ENCODE results near the gene GRK1.

The GRK1 gene

DNA sequence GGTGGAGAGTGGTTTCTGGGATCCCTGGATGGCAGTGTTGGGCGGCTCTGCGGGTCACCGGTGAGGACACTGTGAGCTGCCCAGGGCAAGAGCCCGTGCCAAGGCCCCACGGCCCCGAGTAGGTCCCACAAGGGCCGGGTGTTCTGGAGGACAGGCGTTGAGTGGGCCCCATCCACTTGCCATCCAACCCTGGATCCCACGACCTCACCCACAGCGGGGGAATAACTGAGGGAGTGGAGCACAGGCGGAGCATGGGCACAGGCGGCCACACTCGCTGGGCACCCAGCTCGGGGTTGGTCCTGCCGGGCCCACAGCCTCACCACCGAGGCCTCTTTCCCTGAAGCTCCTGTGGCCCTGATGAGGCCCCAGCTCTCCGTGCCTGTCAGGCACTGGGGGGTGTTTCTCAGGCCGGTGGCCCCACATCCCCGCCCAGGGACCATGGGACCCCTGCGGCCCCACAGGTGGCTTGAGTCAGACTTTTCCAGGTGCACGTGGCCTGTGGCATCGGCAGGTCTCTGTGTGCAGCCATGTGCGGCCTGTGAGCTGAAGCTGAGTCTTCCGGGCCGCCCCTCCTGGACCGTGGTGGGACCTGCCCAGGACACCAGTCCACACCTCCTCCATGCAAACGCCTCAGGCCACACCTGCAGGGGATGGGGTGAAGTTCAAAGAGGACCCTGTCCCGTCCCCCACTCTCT is 108.6 kb downstream of the GRK1 start:
- no peak for DNase-seq (ENCODE audit: low read depth in 1 of 2, low spot score in 1 of 2)

DNA sequence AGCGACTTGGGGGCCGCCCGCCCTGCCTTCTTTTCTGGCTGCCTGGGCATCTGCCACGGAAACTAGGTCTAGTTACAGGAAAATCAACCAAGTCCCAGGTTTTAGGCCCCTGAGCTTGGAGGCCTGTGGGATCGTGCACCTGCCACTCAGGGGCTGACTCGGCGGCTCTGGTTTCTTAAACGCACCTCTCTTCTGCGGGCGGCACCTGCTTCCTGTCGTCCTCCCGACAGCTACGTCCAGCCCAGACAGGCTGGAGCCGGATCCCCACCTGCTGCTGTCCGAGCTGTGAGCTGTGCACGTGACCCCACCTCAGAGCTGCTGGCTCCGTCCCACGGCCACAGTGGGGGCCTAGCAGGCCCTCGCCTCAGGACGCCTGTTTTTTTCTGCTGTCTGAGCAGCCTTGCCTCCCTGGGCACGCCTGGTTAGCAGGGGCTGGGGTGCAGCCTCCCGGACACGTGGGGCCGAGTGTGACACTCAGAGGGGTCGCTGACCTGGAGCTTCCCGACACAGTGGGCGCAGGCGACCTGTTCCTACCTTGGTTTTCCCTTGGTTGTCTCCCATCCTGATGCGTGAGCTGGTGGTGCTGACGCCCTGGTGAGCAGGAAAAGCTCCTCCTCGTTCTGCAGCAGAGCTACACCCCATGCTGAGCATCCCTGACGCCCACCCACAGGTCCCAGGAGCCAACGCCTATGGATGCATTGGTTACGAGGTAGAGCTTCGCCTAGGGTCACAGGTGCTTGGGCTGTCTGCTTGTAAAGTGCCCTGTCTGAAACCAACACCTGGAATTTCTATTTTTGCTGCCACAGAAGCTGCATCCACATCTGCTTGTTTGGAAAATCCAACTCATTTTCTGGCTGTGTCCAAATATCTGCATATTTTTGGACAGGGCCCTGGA is 109.5 kb downstream of the GRK1 start:
- no peak for DNase-seq (ENCODE audit: low read depth in 1 of 2, low spot score in 1 of 2)

DNA sequence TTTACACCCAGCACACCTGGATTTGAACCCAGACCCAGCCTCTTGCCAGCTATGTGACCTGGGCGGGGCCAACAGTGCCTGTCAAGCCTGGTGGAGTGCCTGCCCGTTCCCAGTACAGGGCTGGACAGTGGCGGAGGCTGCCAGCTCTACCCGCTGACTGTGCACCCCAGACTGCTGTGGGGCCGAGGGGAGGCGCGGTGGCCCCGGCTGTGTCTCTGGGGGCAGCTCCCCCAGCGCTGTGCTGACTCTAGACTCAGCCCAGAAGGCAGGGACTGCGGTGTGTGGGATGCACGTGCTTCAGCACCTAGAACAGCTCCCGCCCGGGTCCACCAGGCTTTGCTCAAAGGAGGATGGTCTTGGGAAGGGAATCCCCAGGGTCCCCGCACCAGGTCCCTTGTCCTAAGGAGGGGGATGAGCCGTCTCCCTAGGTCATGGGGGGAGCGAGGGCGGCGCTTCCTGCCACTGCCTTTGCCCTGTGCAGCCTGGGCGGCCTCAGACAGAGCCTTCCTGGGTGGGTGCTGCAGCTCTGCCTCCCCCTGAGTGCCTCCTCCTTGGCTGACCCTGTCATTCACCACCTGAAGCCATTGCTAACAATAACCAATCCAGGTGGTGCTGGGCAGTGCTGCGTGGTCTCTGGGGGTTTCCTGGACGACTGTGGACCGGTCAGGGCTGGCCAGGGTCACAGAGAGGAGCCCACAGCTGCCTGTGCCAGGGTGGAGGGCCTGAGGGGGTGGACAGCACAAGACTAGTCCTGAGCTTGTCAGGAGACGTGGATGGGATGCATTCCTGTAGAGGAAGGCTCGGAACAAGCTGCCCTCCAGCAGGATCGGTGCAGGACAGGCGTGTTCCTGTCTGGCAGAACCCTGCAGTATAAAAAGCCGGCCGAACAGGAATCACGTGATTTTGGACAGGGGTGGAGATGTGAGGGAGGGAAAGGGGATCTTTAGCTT is 110.6 kb downstream of the GRK1 start:
- no peak for DNase-seq (ENCODE audit: low read depth in 1 of 2, low spot score in 1 of 2)

- DNase-seq (ENCODE audit: low read depth in 1 of 2, low spot score in 1 of 2) = no peak
These were observed 114.6 kb downstream of the GRK1 start for GRCh38 chr13:113781571-113781970.

GRCh38 chr13:113782472-113782871 is 115.5 kb downstream of the GRK1 start:
- DNase-seq (ENCODE audit: low read depth in 1 of 2, low spot score in 1 of 2) = no peak

DNA sequence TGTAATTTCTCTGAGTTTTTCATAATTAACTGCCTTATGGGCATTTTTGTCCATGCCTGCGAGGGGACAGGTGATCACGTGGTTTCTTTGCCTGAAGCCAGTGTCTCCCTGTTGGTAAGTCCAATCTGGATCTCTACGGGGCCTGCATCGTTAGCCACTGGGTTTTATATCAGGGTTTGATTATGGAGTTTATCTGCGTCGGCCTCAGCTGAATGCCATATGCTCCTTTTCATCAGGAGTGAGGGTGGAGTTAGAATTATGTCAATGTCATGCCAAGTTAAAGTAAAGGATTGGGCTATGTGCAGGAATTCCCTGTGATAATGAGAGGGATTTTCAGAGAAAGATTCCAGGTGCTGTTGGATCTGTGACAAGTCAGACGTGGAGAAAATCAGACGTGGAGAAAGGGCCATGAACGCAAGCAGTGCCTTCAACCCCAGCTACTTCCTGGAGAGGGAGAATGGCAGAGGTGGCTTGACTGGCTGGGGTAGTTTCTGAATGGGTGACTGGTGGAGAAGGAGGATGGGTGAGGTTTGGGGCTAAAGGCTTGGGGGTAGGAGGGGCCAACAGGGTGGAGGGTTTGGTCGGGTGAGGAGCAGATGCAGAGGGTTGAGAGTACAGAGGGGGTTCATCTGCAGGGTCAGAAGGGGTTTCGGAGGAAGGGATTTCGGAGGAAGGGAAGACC is 116.3 kb downstream of the GRK1 start:
- DNase-seq (ENCODE audit: low read depth in 1 of 2, low spot score in 1 of 2) = no peak

DNA sequence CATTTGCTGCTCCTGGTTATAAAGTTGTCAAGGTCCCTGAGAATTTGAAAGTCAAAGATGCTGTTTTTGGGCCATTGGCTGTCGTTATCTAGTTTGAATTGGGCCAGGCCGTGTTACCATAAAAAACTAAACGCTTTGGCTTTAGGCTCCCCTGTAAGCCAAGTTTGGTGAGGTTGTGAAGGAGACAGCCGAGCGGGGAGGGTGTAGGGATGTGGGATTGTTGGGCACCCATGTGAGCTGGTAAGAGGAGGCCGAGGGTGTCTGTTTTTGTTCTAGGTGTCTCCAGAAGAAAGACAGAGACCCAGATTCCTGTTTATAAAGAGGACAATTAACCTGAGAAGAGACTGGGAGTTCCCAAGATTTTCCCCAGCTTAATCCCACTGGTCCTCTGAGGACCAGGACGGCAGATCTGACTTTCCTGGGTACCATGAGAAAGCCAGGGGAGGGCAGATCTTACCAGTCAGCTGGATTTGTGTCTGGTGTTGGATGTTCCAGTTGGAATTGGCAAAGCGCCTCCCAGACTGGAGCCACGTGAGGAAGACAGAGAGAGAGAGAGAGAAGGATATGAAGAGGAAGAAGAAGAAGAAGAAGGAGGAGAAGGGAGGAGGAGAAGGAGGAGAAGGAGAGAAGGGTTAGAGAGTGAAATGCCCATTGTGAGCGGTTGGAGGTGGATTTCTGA is 117.1 kb downstream of the GRK1 start:
- DNase-seq (ENCODE audit: low read depth in 1 of 2, low spot score in 1 of 2) = no peak

GRCh38 chr13:113784645-113785024 is 117.6 kb downstream of the GRK1 start:
- no peak for DNase-seq (ENCODE audit: low read depth in 1 of 2, low spot score in 1 of 2)

- no peak for DNase-seq (ENCODE audit: low read depth in 1 of 2, low spot score in 1 of 2)
These were observed 118.3 kb downstream of the GRK1 start for GRCh38 chr13:113785051-113786010.

GRCh38 chr13:113786262-113786841 is 119.3 kb downstream of the GRK1 start:
- no peak for DNase-seq (ENCODE audit: low read depth in 1 of 2, low spot score in 1 of 2)
